GM18873 (cell line): Measurements from ENCODE around the gene CAMK1G.
A peak's percentile ranks its signal among the peaks of the same experiment; 100 is the strongest.

ENCODE experiments used
- ATAC-seq: cut with Tn5 transposase; IDR thresholded peaks from one replicate; pipeline ENCODE4 v1.9.1; 2021; ENCODE audit warnings: mild to moderate bottlenecking, moderate library complexity, moderate number of reproducible peaks; ENCODE audit not compliant: unreplicated experiment, low FRiP score

The CAMK1G gene

GRCh38 chr1:209597499-209597898 is 14.0 kb downstream of the CAMK1G start:
- ATAC-seq, result no peak

GRCh38 chr1:209598227-209598626 is 14.7 kb downstream of the CAMK1G start:
- ATAC-seq, result no peak

GRCh38 chr1:209600541-209600940 is 17.0 kb downstream of the CAMK1G start:
- no peak for ATAC-seq

GRCh38 chr1:209601809-209602657 is 18.5 kb downstream of the CAMK1G start:
- ATAC-seq, result no peak

GRCh38 chr1:209603877-209604276 is 20.4 kb downstream of the CAMK1G start:
- no peak for ATAC-seq

GRCh38 chr1:209607102-209607794 is 23.7 kb downstream of the CAMK1G start:
- ATAC-seq, result peak; percentile 80

- no peak for ATAC-seq
These were observed 24.3 kb downstream of the CAMK1G start for GRCh38 chr1:209607795-209608178.

- no peak for ATAC-seq
These were observed 25.7 kb downstream of the CAMK1G start for GRCh38 chr1:209609041-209609790.

GRCh38 chr1:209609791-209610630 is 26.5 kb downstream of the CAMK1G start:
- ATAC-seq, result no peak

GRCh38 chr1:209610631-209610905 is 27.1 kb downstream of the CAMK1G start:
- ATAC-seq, result no peak

GRCh38 chr1:209611771-209612570 is 28.5 kb downstream of the CAMK1G start:
- ATAC-seq, result peak; percentile 40

GRCh38 chr1:209612646-209613399 is 29.3 kb downstream of the CAMK1G start:
- ATAC-seq, result no peak

GRCh38 chr1:209613400-209614150 is 30.1 kb downstream of the CAMK1G start:
- no peak for ATAC-seq

GRCh38 chr1:209614151-209614420 is 30.6 kb downstream of the CAMK1G start:
- ATAC-seq, result no peak

- ATAC-seq, result no peak
These were observed 31.4 kb downstream of the CAMK1G start for GRCh38 chr1:209614906-209615305.

- no peak for ATAC-seq
These were observed 33.0 kb downstream of the CAMK1G start for GRCh38 chr1:209616366-209617046.

- ATAC-seq, result no peak
These were observed 33.6 kb downstream of the CAMK1G start for GRCh38 chr1:209617047-209617673.
